Measurements from ENCODE around the gene BUB3. TPM values are rescaled to one million over a fixed set of nuclear protein-coding genes. Genes with fewer than 3 reads are reported as not detected.

Gene BUB3
- total and polyA plus RNA-seq, 7 donors = 39.6 to 116 (median 82.1) TPM

DNA sequence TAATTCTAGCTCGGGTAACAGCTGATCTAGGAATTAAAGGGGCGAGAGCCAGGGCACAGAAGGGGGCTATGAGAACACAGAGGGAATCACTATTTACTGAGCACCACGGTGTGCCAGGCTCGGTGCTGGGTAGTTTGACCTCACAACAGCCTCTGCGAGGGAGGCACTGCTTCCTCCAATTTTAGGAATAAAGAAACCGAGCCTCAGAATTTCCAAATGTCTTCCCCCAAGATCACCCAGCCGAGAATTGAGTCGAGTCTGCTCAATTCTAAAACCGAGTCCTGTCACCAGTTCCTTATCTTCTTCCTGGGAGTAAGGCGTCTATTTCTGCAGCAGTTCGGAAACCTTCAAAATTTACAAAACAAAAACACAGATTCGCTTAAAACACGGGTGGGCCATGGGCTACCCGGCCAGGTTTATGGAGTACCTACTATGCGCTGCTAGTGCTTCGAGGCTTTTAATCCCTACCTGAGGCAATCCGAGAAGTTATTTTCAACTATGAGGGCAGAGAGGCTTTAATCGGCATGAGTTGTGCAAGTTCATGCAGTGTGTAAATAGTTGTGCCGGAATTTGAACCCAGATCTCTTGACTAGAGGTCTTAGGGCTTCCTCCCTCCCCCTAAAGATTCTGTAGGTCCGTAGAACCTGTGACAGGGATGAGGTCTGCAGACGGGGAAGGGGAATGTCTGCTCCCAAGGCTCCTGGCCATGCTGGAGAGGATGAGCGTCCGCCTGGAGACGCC lies 7.1 kb upstream of the BUB3 start:
- Histone ChIP-seq H3K9me3 (no peaks in the 10 kb centered on the region), H3K27ac (no peak overlapping the region), H3K4me1 (peaks cover 0 to 62% (median 50%) of the 10 kb centered on the region in 4 donors), H3K36me3 (no peaks in the 10 kb centered on the region), H3K27me3 (peaks cover 90 to 100% (median 99%) of the 10 kb centered on the region in 3 donors), H3K4me3 (no peak overlapping the region)
- intact Hi-C loops (cut with DNase I) = no loop called here
- 11 to 13% methylated on average over 24 of the region's 24 CpGs for WGBS, 2 donors
- TF ChIP-seq EP300 (IDR thresholded peaks at IDR 0.05) (no peak), POLR2AphosphoS5 (IDR thresholded peaks at IDR 0.05) (no peak), POLR2A (IDR thresholded peaks at IDR 0.05) (no peak)
- TF ChIP-seq, protein P1, sequence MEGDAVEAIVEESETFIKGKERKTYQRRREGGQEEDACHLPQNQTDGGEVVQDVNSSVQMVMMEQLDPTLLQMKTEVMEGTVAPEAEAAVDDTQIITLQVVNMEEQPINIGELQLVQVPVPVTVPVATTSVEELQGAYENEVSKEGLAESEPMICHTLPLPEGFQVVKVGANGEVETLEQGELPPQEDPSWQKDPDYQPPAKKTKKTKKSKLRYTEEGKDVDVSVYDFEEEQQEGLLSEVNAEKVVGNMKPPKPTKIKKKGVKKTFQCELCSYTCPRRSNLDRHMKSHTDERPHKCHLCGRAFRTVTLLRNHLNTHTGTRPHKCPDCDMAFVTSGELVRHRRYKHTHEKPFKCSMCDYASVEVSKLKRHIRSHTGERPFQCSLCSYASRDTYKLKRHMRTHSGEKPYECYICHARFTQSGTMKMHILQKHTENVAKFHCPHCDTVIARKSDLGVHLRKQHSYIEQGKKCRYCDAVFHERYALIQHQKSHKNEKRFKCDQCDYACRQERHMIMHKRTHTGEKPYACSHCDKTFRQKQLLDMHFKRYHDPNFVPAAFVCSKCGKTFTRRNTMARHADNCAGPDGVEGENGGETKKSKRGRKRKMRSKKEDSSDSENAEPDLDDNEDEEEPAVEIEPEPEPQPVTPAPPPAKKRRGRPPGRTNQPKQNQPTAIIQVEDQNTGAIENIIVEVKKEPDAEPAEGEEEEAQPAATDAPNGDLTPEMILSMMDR (IDR thresholded peaks at IDR 0.05) = no peak
- no peak for DNase-seq

DNA sequence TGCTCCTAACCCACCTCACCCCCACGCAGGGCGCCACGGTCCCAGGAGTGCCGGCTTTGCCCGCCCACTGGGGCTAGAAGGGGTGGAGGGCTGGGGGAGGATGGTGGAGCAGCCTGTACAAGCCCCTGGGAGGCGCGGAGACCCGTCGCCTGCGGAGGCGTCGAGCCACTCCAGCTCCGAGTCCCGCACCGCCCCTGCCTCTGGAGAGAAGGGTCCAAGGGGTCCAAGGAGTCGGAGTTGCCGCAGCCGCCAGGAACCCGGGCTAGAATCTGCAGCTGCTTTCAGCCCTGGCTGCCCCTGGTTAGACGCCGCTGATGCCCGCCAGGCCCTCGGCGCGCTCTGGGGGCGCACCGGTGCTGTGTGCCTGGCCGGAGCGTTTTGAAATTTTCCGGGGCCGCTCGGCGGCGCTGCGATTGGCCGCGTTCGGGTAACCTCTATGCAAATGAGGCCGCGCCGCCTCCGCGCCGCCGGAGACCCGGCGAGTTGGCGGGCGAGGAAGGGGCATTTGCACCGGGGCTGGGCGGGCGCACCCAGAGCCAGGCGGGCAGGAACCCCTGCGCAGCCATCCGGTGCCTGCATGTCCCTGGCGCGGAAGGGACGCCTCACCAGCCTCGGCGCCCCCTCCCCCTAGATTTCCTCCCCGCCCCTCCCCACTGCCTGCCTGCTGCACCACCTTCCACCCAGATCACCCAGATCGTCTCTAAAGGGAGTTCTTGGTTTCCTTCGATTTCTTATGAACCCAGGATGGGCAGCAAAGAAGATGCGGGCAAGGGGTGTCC lies 6.4 kb upstream of the BUB3 start, which contains the start of gene HMX2:
HMX2 (plus strand) TSS at position 502 of the 779 bp plus-strand sequence; CDS start at position 745, 243 bp downstream.
- Histone ChIP-seq H3K27ac (no peak within 1 kb of the TSS), H3K4me3 (no peak within 1 kb of the TSS), H3K27me3 (peaks cover 82 to 100% (median 99%) of the 10 kb centered on the region in 3 donors), H3K9me3 (no peaks in the 10 kb centered on the region), H3K36me3 (no peaks in the 10 kb centered on the region), H3K4me1 (peaks cover 0 to 55% (median 46%) of the 10 kb centered on the region in 4 donors)
- 2 to 4% methylated on average over 64 of the region's 64 CpGs for WGBS, 2 donors
- DNase-seq = no peak
- TF ChIP-seq POLR2AphosphoS5 (IDR thresholded peaks at IDR 0.05) = no peak
- intact Hi-C loops (cut with DNase I) = no loop called here

DNA sequence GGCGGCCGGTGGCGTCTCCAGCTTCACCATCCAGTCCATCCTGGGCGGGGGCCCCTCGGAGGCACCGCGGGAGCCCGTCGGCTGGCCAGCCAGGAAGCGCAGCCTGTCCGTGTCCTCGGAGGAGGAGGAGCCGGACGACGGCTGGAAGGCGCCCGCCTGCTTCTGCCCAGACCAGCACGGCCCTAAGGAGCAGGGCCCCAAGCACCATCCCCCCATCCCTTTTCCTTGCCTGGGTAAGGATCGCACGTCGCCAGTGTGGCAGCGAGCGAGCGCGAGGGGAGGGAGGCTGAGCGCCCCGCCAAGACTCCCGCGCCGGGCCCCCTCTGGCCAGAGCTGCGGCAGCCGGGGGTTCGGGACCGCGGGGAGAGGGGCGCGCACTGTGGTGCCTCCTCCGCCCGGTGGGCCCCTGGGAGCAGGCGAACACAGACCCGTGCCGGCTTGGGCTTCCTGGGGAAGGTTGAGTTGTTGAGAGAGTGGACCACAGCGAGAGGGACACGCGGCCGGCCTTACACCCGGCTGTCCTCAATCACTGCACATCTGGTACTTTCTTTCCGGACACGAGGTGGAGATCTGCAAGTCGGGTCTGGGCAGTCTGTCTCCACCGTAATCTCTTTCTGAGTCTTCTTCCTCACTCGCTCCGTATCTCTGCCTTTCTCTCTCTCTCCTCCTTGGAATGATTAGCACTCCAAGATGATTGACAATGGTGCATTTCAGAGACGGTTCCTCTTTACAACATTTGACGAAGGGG lies 5.6 kb upstream of the BUB3 start:
- Histone ChIP-seq H3K27me3 (peaks cover 76 to 100% (median 94%) of the 10 kb centered on the region in 3 donors), H3K27ac (no peak overlapping the region)
- intact Hi-C loops (cut with DNase I) = no loop called here

DNA sequence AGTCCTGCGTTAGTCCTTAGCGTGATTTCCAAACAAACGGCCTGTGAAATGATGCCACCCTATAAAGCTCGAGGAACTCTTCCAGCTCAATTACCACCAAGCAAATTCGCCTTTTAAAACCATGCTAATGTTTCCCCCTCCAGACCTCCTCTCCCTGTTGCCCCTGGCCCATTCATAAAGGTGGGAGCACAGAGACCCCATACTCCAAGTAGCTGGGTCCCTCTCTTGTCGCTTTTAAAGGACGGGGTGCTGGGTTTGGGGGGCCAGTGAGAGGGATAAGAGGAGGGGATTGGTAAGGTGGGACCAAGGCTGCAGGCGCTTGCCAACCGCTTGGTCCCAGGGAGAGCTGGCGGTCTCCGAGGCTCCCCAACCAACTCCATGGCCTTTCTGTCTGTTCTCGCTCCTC lies 5.0 kb upstream of the BUB3 start:
- intact Hi-C loops (cut with DNase I) = no loop called here
- Histone ChIP-seq H3K9me3 (no peaks in the 10 kb centered on the region), H3K36me3 (no peaks in the 10 kb centered on the region), H3K4me1 (peaks cover 0 to 54% (median 45%) of the 10 kb centered on the region in 4 donors), H3K27ac (no peak overlapping the region), H3K4me3 (peak overlapping the region in 2 of 4 donors; percentile 37 to 42), H3K27me3 (peaks cover 75 to 94% (median 88%) of the 10 kb centered on the region in 3 donors)
- no peak for DNase-seq
- TF ChIP-seq POLR2AphosphoS5 (IDR thresholded peaks at IDR 0.05) = no peak
- TF ChIP-seq EP300 (IDR thresholded peaks at IDR 0.05) = no peak
- TF ChIP-seq, protein P1 (IDR thresholded peaks at IDR 0.05) = no peak
- no peak for TF ChIP-seq POLR2A (IDR thresholded peaks at IDR 0.05)
- 6 to 8% methylated on average over 12 of the region's 12 CpGs for WGBS, 2 donors

More for the DNA sequence above, 5.6 kb upstream of the BUB3 start:
- 4 to 7% methylated on average over 55 of the region's 55 CpGs for WGBS, 2 donors
- H3K4me1 ChIP-seq = peaks cover 0 to 54% (median 45%) of the 10 kb centered on the region in 4 donors
- no peaks in the 10 kb centered on the region for H3K9me3 ChIP-seq
- DNase-seq = no peak
- no peak for TF ChIP-seq POLR2A (IDR thresholded peaks at IDR 0.05)
- TF ChIP-seq POLR2AphosphoS5 (IDR thresholded peaks at IDR 0.05) = no peak
- no peak for TF ChIP-seq EP300 (IDR thresholded peaks at IDR 0.05)
- TF ChIP-seq, protein P1 (IDR thresholded peaks at IDR 0.05) = no peak
- no peak overlapping the region for H3K4me3 ChIP-seq
- no peaks in the 10 kb centered on the region for H3K36me3 ChIP-seq

All from sigmoid colon (tissue), 7 donors.